Natural killer cell (primary cell): Measurements from ENCODE around the gene MAP1B. TPM values are rescaled to one million over a fixed set of nuclear protein-coding genes. Genes with fewer than 3 reads are reported as not detected.
"Not testable (repeated sequence)": the region's sequence is repeated elsewhere in the genome, so short reads cannot be mapped to it uniquely, and the experiment has no call there.

Experiments
- ATAC-seq, 3 donors: fragments of 150-1000 bp in 2 of 3; fragments of 200-7000 bp in 1 of 3; cut with Tn5 transposase; 1 replicate in 1 of 3; 2 replicates in 2 of 3; pipeline ENCODE4 v1.10.0; 2021; ENCODE audit warnings: mild to moderate bottlenecking in 2 of 3, moderate library complexity in 2 of 3
- DNase-seq, 2 donors: peaks; one replicate each; pipeline versions ENCODE4 v3.0.0 to v3.0.0-alpha.2; 2013 to 2021; ENCODE audit warnings: mixed read lengths in 1 of 2
- H3K27ac ChIP-seq: one replicate; pipeline ENCODE4 v1.5.1; 2013; ENCODE audit warnings: mild to moderate bottlenecking, low read length
- H3K27me3 ChIP-seq: one replicate; pipeline ENCODE4 v1.6.1; 2013; ENCODE audit warnings: low read length; ENCODE audit not compliant: control insufficient read depth, insufficient read depth
- H3K36me3 ChIP-seq: one replicate; pipeline ENCODE4 v1.6.1; 2013; ENCODE audit warnings: low read length; ENCODE audit not compliant: control insufficient read depth, insufficient read depth
- H3K4me1 ChIP-seq: one replicate; pipeline ENCODE4 v1.6.1; 2013; ENCODE audit warnings: low read length; ENCODE audit not compliant: control insufficient read depth, insufficient read depth
- H3K4me3 ChIP-seq: one replicate; pipeline ENCODE4 v1.5.1; 2013; ENCODE audit warnings: low read length
- H3K9me3 ChIP-seq: one replicate; pipeline ENCODE4 v1.6.1; 2013; ENCODE audit warnings: low read length; ENCODE audit not compliant: control insufficient read depth, insufficient read depth
- H3K27ac Mint-ChIP-seq, 2 donors: one replicate each; pipeline ENCODE4 v1.8.0; 2022; ENCODE audit warnings: mild to moderate bottlenecking in 2 of 2, mixed read lengths in 2 of 2, moderate library complexity in 1 of 2
- H3K27me3 Mint-ChIP-seq, 2 donors: one replicate each; pipeline ENCODE4 v1.8.0; 2022; ENCODE audit warnings: low read depth in 2 of 2, mixed read lengths in 2 of 2
- H3K36me3 Mint-ChIP-seq: one replicate; pipeline ENCODE4 v1.8.0; 2022; ENCODE audit warnings: mixed read lengths
- H3K4me1 Mint-ChIP-seq, 2 donors: one replicate each; pipeline ENCODE4 v1.8.0; 2022; ENCODE audit warnings: mixed read lengths in 2 of 2
- H3K4me3 Mint-ChIP-seq: one replicate; pipeline ENCODE4 v1.8.0; 2022; ENCODE audit warnings: mild to moderate bottlenecking, moderate library complexity, mixed read lengths
- H3K9me3 Mint-ChIP-seq, 2 donors: one replicate each; pipeline ENCODE4 v1.8.0; 2022; ENCODE audit warnings: mixed read lengths in 2 of 2
- WGBS: methylation state at CpG from one replicate; pipeline ENCODE4 v1.1.7; 2013; ENCODE audit warnings: missing lambda C conversion rate; ENCODE audit not compliant: insufficient coverage; 5-methylcytosine and 5-hydroxymethylcytosine counted together
- intact Hi-C: fragments of 100-400 bp; cut with micrococcal nuclease; formaldehyde crosslinking; loops from one replicate; pipeline ENCODE4 v1.14.2; 2022
- total RNA-seq, 4 donors: library from RNA; stranded (reverse); fragments of 120-200 nt in 1 of 4; gene quantifications; one replicate each; pipeline versions ENCODE4 v1.2.3 to v1.2.4, GENCODE V29; 2013 to 2022
- TF ChIP-seq, protein P1 (sequence below): fragments of 200-600 bp; IDR thresholded peaks from one replicate; pipeline ENCODE4 v1.8.0; 2022; ENCODE audit warnings: antibody characterized with exemption

The MAP1B gene
- total RNA-seq, 3 donors from 2014 or later (not counting 1 experiment from before 2014, with no cell fraction given) = 0.07 to 0.31 TPM; not detected in 1

DNA sequence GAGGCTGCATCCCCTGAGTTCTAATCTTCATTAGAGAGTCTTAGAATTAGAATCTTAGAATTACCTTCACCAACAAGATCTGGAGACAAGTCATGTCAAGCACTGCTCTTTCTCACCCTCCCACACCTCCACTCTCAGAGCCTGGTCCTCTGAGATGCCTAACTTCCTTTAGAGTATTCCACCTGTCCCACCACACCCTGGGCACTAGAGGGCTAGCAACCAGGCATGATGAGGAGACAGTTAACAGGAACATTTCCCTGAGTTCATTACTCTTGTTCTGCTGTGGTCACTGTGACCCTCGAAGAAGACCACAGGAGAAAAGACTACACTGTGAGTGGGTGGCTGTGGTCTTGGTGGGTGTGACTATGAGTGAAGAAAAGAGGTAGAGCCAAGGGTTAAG is 25.2 kb upstream of the MAP1B start:
- H3K9me3 Mint-ChIP-seq = no peaks in the 10 kb centered on the region
- no peak overlapping the region for H3K27ac Mint-ChIP-seq
- H3K27me3 Mint-ChIP-seq = peaks cover 24 to 45% of the 10 kb centered on the region in 2 donors
- DNase-seq (no peak), ATAC-seq (no peak)
- no peaks in the 10 kb centered on the region for H3K4me1 Mint-ChIP-seq
- H3K4me3 ChIP-seq = no peak overlapping the region
- H3K36me3 ChIP-seq = no peaks in the 10 kb centered on the region
- no peaks in the 10 kb centered on the region for H3K36me3 Mint-ChIP-seq
- 43% methylated on average over 1 of the region's 1 CpG for WGBS
- H3K27ac ChIP-seq = no peak overlapping the region
- no peaks in the 10 kb centered on the region for H3K9me3 ChIP-seq
- intact Hi-C loops = no loop called here
- TF ChIP-seq, protein P1, sequence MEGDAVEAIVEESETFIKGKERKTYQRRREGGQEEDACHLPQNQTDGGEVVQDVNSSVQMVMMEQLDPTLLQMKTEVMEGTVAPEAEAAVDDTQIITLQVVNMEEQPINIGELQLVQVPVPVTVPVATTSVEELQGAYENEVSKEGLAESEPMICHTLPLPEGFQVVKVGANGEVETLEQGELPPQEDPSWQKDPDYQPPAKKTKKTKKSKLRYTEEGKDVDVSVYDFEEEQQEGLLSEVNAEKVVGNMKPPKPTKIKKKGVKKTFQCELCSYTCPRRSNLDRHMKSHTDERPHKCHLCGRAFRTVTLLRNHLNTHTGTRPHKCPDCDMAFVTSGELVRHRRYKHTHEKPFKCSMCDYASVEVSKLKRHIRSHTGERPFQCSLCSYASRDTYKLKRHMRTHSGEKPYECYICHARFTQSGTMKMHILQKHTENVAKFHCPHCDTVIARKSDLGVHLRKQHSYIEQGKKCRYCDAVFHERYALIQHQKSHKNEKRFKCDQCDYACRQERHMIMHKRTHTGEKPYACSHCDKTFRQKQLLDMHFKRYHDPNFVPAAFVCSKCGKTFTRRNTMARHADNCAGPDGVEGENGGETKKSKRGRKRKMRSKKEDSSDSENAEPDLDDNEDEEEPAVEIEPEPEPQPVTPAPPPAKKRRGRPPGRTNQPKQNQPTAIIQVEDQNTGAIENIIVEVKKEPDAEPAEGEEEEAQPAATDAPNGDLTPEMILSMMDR = no peak
- H3K4me3 Mint-ChIP-seq = no peak overlapping the region
- H3K27me3 ChIP-seq = peaks cover 2% of the 10 kb centered on the region
- H3K4me1 ChIP-seq = no peaks in the 10 kb centered on the region

DNA sequence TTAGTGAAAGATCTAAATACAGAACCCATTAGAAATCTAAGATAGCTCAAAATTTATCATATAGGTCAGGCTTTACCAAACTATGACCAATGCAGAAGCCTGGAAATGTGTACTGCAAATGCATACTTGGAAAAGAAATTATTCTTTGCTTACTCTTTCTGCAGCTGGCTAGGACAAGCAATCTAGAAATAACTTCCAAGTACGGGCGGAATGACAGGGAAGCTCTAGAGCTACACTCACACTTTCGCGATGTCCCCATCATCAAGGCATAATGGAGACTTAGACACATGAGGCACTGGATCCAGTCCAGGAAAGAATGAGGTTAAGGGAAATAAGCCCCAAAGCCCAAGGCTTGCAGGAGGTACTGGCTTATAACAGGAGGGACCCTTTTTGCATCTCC is 22.4 kb upstream of the MAP1B start:
- ATAC-seq = no peak
- TF ChIP-seq, protein P1 = no peak
- Mint-ChIP-seq H3K36me3 (no peaks in the 10 kb centered on the region), H3K4me1 (no peaks in the 10 kb centered on the region), H3K4me3 (no peak overlapping the region), H3K27me3 (peaks cover 22 to 44% of the 10 kb centered on the region in 2 donors), H3K9me3 (no peaks in the 10 kb centered on the region), H3K27ac (no peak overlapping the region)
- no peak overlapping the region for H3K4me3 ChIP-seq
- H3K9me3 ChIP-seq = no peaks in the 10 kb centered on the region
- intact Hi-C loops = no loop called here
- WGBS = 97% methylated on average over 4 of the region's 4 CpGs
- no peaks in the 10 kb centered on the region for H3K4me1 ChIP-seq
- H3K27ac ChIP-seq = no peak overlapping the region
- peaks cover 2% of the 10 kb centered on the region for H3K27me3 ChIP-seq
- no peaks in the 10 kb centered on the region for H3K36me3 ChIP-seq
- no peak for DNase-seq

DNA sequence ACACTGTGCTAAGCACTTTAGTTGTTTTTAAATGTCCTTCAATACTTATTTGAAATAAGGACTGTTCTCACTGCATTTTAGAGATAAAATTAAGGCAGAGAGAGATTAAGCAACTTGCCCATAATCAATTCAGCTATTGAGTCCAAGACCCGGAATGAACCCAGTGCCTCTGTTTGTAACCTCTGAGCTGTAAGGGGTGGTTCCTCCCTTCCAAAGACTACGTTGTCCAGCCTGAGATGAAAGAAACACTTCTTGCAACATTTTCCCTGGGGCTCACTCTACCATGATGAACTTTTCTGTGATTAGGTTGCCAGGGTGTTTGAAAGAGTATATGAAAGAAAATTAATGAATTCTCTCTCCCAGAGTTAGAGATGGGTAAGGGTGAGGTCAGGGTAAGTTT is 22.0 kb upstream of the MAP1B start:
- Mint-ChIP-seq H3K4me1 (no peaks in the 10 kb centered on the region), H3K27me3 (peaks cover 22 to 44% of the 10 kb centered on the region in 2 donors), H3K4me3 (no peak overlapping the region), H3K9me3 (no peaks in the 10 kb centered on the region), H3K27ac (no peak overlapping the region), H3K36me3 (no peaks in the 10 kb centered on the region)
- WGBS = 92% methylated on average over 2 of the region's 2 CpGs
- no peak for DNase-seq
- intact Hi-C loops = no loop called here
- H3K4me3 ChIP-seq = no peak overlapping the region
- H3K36me3 ChIP-seq = no peaks in the 10 kb centered on the region
- ATAC-seq = no peak
- TF ChIP-seq, protein P1 = no peak
- H3K4me1 ChIP-seq = no peaks in the 10 kb centered on the region
- H3K27ac ChIP-seq = no peak overlapping the region
- H3K9me3 ChIP-seq = no peaks in the 10 kb centered on the region
- peaks cover 2% of the 10 kb centered on the region for H3K27me3 ChIP-seq

DNA sequence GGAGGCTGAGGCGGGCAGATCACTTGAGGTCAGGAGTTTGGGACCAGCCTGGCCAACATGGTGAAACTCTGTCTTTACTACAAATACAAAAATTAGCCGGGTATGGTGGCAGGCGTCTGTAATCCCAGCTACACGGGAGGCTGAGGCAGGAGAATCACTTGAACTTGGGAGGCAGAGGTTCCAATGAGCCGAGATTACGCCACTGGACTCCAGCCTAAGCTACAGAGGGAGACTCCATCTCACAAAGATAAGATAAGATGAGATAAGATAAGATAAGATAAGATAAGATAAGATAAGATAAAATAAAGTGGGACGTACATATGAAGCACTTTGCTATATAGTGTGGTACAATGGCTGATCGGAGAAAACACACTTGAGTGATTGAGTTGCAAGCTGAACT is 17.6 kb upstream of the MAP1B start:
- peaks cover 8 to 10% of the 10 kb centered on the region in 2 donors for H3K27me3 Mint-ChIP-seq
- 91% methylated on average over 6 of the region's 8 CpGs for WGBS
- H3K27me3 ChIP-seq, DNase-seq, H3K4me1 ChIP-seq, H3K9me3 ChIP-seq, H3K36me3 ChIP-seq, H3K4me1 Mint-ChIP-seq, H3K27ac Mint-ChIP-seq, H3K27ac ChIP-seq, H3K4me3 Mint-ChIP-seq, H3K36me3 Mint-ChIP-seq, H3K4me3 ChIP-seq, H3K9me3 Mint-ChIP-seq, ATAC-seq, intact Hi-C loops: not testable (repeated sequence)
